WTC11 (cell line): ENCODE results near the gene IGSF9.

Experiments
- ATF1 ChIP-seq: sonication (generic); formaldehyde crosslinking; IDR thresholded peaks from 2 replicates; pipeline ENCODE4 v1.8.1; 2023; ENCODE audit warnings: mild to moderate bottlenecking, moderate library complexity, missing genetic modification reagents
- CTCF ChIP-seq: fragments of 200-600 bp; IDR thresholded peaks from 2 replicates; pipeline ENCODE4 v1.8.0; 2022; ENCODE audit warnings: antibody characterized with exemption
- ESRRA ChIP-seq: sonication (generic); formaldehyde crosslinking; IDR thresholded peaks from 2 replicates; pipeline ENCODE4 v1.8.1; 2022; ENCODE audit warnings: mild to moderate bottlenecking, missing genetic modification reagents, borderline replicate concordance
- IRF2 ChIP-seq: sonication (generic); formaldehyde crosslinking; IDR thresholded peaks from 2 replicates; pipeline ENCODE4 v1.8.0; 2022; ENCODE audit warnings: low read depth, missing genetic modification reagents, borderline replicate concordance
- KAT7 ChIP-seq: sonication (generic); formaldehyde crosslinking; IDR thresholded peaks from 2 replicates; pipeline ENCODE4 v1.8.1; 2023; ENCODE audit warnings: missing genetic modification reagents, mild to moderate bottlenecking, borderline replicate concordance
- NR2C2 ChIP-seq: sonication (generic); formaldehyde crosslinking; IDR thresholded peaks from 2 replicates; pipeline ENCODE4 v1.8.0; 2022; ENCODE audit warnings: mild to moderate bottlenecking, missing genetic modification reagents
- USF2 ChIP-seq: sonication (generic); formaldehyde crosslinking; IDR thresholded peaks from 2 replicates; pipeline ENCODE4 v1.8.1; 2023; ENCODE audit warnings: mild to moderate bottlenecking, missing genetic modification reagents, moderate library complexity
- ZNF232 ChIP-seq: sonication (generic); formaldehyde crosslinking; IDR thresholded peaks from 2 replicates; pipeline ENCODE4 v1.8.0; 2022; ENCODE audit warnings: mild to moderate bottlenecking, missing genetic modification reagents

DNA sequence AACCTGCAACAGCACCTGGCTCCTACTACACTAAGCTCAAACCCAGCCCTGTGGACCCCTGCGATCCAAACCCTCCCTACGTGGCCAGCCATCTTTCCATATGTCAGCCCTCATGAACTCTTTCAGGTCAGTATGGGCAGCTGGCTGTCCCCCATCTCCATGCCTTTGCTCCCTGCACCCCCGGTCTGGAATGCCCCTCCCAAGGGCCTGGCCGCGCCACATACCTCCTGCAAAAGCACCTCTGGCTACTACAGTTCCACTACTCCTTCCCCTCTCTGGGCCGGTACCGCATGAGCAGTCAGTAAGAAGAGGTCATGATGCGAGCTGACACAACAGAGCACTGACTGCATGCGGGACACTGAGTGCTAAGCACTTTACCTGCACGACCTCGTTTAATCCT, 10.1 kb downstream of the IGSF9 start:
- TF ChIP-seq CTCF, result no peak
- TF ChIP-seq IRF2 (CRISPR knock-in tag), result no peak
- TF ChIP-seq USF2, result no peak
- no peak for TF ChIP-seq KAT7 (CRISPR knock-in tag)
- no peak for TF ChIP-seq NR2C2
- TF ChIP-seq ESRRA, result no peak
- TF ChIP-seq ZNF232 (CRISPR knock-in tag), result no peak
- TF ChIP-seq ATF1 (CRISPR knock-in tag), result no peak
